HL-60/S4 treated with phorbol 12-myristate 13-acetate at 8.2 ng/mL for 4 days and 3 days (cell line): ENCODE data around the gene RBMS1.

Experiments used
- in situ Hi-C: fragments of 300-500 bp; cut with MboI; formaldehyde crosslinking; loops from 2 replicates; pipeline ENCODE4 v1.15.0; 2022; ENCODE audit warnings: low sequenced_read_pairs

Gene RBMS1

GRCh38 chr2:160337728-160338127 lies 155.9 kb downstream of the RBMS1 start:
- in situ Hi-C loops = no loop called here

- in situ Hi-C loops = no loop called here
Observed at GRCh38 chr2:160336635-160337034, 157.0 kb downstream of the RBMS1 start.

DNA sequence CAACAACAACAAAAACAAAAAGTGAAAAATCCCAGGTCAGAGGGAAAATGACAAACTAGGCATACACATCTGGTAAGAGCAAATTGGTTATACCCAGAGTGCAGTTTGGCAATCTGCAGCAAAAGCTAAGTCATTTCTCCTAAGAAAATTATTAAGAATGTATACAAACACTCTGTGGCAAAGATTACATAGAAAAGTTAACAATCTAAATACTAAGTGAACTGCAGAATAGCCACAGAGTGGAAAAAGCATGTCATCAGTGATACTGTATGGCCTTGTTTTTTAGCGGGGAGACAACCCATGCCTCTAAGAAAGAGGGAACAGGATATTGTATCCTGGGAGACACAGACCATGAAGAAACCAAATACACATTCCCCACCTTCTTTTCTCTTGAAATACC lies 157.5 kb downstream of the RBMS1 start:
- in situ Hi-C loops = no loop called here

DNA sequence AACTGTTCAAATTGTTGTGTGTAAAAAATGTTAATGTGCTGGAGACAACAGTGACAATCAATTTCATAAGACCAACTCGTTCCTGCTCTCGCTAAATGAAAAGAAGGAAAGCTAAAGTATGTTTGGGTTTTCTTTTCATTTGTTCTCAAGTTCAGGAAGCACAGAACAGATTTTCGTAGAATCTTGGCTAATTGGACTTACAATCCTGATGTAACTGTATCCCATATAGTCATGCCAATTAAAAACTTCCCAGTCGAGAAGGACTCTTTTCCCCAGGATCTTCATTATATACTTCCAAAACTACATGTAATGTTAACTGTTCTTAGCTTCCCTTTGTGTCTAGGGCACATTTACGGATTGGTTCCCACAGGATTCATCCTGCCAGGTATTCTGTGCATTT lies 158.2 kb downstream of the RBMS1 start:
- in situ Hi-C loops = no loop called here

- in situ Hi-C loops = no loop called here
Observed at GRCh38 chr2:160334028-160334741, 159.4 kb downstream of the RBMS1 start.

GRCh38 chr2:160333324-160334027 lies 160.1 kb downstream of the RBMS1 start:
- in situ Hi-C loops = no loop called here

- in situ Hi-C loops = no loop called here
Observed at GRCh38 chr2:160332318-160332717, 161.3 kb downstream of the RBMS1 start.

DNA sequence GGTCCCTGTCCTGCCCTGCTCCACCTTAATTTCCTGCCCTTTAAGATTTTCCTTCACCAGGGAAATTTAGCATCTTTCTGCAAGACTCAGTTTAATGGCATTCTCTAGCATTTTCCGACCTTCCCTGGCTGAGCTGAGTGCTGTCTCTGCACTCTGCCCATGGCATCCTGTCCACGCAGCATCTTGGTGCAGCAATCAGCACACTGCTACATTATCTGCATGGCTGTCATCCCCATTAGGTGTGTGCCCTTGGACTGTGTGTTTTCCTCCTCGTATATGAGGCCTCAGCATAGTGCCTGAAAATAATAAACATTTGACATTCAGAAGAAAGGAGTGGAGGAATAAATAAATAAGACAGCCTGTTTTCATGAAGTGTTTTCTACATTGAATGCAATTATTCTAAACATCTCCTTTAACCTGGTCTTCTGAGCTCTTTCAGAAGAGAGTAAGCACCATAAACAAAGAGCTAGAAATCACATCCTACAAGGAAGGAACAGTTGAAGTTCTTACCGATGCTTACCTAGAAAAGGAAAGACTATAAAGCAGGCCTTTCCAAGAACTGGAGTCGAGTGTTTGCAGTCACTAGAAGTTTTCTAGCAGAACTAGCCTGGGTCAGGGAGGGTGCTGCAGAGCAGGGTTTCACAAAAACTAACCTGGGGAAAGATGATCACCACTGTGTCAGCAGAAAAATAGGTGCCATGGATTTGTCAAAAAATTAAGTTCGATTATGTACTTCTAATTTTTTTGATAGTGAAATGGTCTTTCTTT lies 162.2 kb downstream of the RBMS1 start:
- in situ Hi-C loops = no loop called here

GRCh38 chr2:160328811-160329527 lies 164.6 kb downstream of the RBMS1 start:
- in situ Hi-C loops = no loop called here

- in situ Hi-C loops = no loop called here
Observed at GRCh38 chr2:160326786-160327185, 166.8 kb downstream of the RBMS1 start.

- in situ Hi-C loops = no loop called here
Observed at GRCh38 chr2:160325418-160325817, 168.2 kb downstream of the RBMS1 start.

GRCh38 chr2:160324917-160325316 lies 168.7 kb downstream of the RBMS1 start:
- in situ Hi-C loops = no loop called here

- in situ Hi-C loops = no loop called here
Observed at GRCh38 chr2:160324161-160324800, 169.3 kb downstream of the RBMS1 start.

GRCh38 chr2:160322320-160322719 lies 171.3 kb downstream of the RBMS1 start:
- in situ Hi-C loops = no loop called here

- in situ Hi-C loops = no loop called here
Observed at GRCh38 chr2:160321006-160321405, 172.6 kb downstream of the RBMS1 start.

- in situ Hi-C loops = no loop called here
Observed at GRCh38 chr2:160319700-160320099, 173.9 kb downstream of the RBMS1 start.

GRCh38 chr2:160318218-160318617 lies 175.4 kb downstream of the RBMS1 start:
- in situ Hi-C loops = no loop called here

DNA sequence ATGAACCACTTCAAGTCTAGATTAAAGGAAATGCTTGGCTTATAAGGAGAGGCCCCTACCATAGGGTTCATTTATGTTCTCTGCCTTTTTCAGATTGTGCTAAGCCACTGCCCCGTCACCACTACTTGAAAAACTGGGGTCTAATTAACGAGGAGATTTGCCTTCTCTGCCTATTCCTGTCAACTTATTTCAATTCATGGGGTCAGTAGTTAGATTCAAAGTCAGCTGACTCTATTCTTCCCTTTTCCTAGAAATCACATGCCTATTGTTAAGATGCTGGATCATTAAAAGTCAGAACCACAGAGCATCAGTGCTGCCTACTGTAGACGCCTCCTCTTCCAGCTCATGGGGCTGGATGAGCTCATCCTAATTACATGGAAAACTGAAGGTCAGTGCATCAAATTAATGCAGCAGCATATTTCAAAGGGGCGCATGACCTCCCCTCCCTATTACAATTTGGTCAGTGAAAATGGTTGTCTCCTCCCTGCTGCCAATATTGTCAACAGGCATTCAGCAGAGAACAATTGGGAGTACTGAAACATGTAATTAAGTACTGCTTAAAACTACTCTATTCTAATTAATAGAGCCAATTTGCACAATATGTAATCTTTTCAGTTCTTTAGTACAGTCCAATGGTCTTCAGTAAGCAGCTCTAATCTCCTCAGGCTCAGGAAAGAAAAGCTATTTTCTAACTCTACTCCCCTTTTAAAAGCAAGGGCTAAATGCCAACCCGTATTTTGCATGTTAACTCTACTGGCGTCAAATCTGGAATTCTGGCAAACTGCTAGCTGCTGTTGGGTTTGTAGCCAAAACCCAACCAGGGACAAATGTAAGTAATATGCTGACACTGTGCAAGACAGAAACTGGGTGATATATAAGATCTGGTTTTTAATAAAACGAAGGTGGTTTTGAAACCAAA lies 176.2 kb downstream of the RBMS1 start:
- in situ Hi-C loops = no loop called here

DNA sequence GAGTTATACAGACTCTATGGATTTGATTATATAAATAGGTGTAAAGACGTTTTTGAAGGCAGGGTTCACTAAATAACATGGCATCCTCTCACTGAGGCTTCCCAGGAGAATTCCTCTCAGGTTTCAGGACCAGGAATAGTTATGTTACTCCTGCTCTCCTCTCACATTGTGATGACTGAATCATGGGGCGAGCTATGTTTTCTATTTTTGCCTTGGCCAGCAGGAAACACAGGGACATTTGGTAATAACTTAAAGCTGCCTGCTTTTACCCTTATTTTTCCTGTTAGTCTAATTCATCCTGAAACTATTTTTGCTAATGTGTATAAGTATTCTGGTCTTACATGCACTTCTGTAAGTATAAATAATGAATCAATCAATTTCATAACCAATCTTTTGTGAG lies 178.3 kb downstream of the RBMS1 start:
- in situ Hi-C loops = no loop called here
